AG09309 (cell line): ENCODE measurements around the gene PCDH9.

Experiments
- DNase-seq: peaks from one replicate; pipeline ENCODE4 v3.0.0-alpha.2; 2010; ENCODE audit warnings: low read depth
- H3K4me3 ChIP-seq: 2 replicates; pipeline ENCODE4 v1.5.1; 2011; ENCODE audit warnings: mild to moderate bottlenecking, low read depth, low read length, moderate library complexity; ENCODE audit not compliant: control insufficient read depth
- TF ChIP-seq, protein P1 (sequence below): IDR thresholded peaks from 2 replicates; pipeline ENCODE4 v1.5.1; 2011; ENCODE audit warnings: mild to moderate bottlenecking, low read depth, low read length, inconsistent platforms; ENCODE audit not compliant: insufficient read depth, control insufficient read depth; ENCODE audit errors: missing control alignments

PCDH9 gene

DNA sequence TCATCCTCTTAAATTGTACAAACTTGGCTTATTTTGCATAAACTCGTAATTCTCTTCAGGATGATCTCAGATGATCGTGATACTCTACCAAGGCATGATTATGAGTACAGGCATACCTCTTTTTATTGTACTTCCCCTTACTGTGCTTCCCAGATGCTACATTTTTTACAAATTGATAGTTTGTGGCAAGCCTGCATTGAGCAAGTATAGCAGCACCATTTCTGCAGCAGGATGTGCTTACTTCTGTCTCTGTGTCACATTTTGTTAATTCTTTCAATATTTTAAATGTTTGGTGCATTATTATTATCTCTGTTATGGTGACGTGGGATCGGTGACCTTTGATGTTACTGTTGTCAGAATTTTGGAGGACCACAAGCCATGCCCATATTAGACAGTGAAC is 752.3 kb downstream of the PCDH9 start:
- TF ChIP-seq, protein P1, sequence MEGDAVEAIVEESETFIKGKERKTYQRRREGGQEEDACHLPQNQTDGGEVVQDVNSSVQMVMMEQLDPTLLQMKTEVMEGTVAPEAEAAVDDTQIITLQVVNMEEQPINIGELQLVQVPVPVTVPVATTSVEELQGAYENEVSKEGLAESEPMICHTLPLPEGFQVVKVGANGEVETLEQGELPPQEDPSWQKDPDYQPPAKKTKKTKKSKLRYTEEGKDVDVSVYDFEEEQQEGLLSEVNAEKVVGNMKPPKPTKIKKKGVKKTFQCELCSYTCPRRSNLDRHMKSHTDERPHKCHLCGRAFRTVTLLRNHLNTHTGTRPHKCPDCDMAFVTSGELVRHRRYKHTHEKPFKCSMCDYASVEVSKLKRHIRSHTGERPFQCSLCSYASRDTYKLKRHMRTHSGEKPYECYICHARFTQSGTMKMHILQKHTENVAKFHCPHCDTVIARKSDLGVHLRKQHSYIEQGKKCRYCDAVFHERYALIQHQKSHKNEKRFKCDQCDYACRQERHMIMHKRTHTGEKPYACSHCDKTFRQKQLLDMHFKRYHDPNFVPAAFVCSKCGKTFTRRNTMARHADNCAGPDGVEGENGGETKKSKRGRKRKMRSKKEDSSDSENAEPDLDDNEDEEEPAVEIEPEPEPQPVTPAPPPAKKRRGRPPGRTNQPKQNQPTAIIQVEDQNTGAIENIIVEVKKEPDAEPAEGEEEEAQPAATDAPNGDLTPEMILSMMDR = no peak
- no peak for DNase-seq
- H3K4me3 ChIP-seq = no peak overlapping the region

DNA sequence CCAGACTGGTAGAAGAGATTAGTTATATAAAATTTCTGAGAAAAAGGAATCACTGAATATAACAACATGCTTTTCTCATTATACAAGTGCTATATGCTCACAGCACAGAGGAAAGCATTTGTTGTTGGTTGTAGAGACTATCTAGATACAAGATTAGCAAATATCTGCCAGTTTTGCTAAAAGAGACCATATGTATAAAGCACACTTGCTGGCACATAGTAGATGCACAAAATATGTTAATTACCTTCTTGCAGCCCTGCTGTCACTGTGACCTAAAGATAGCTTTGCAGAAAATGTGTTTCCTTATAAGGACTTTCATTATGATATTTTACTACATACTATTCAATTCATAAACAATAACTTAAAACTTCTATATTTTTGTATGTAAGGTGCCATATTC is 755.1 kb downstream of the PCDH9 start:
- no peak for DNase-seq

DNA sequence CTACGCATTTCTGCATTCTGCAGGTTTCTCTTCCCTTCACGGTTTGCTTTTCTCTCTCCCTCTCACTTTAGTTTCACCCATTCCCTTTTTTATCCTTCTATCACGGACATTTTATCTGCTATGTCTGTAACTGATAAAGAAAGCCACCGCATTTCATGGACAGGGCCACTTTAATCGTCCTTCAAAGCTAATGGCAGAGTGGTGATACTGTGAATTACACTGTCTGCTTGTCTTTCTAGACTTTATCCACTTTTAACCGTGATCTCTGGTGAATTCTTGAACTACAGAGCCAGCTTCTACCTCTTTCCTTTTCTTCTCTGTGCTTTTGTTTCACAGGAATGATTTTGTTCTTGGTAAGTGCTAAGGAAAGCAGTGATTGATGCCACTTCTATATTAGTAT is 760.4 kb downstream of the PCDH9 start:
- TF ChIP-seq, protein P1 = no peak
- DNase-seq = no peak
- H3K4me3 ChIP-seq = no peak overlapping the region

More for the DNA sequence above, 755.1 kb downstream of the PCDH9 start:
- H3K4me3 ChIP-seq = no peak overlapping the region
- TF ChIP-seq, protein P1 = no peak

DNA sequence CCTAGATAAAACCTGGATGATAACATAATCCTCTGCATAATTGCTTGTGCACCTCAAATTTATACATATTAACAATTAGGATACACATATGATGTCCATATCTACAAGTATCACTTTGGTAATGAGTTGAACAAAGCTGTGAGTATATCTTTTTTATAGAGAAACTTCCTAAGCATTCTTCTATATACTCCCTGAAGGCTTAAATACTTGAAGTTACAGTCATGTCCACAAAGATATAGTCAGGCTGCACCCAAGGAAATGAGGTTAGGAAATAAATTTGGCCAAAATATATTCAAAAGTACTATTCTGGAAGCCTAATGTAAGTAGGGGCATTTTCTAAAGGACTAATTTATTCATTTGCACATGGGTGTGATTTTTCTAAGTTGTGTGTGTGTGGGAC is 761.5 kb downstream of the PCDH9 start:
- H3K4me3 ChIP-seq = no peak overlapping the region
- no peak for DNase-seq
- TF ChIP-seq, protein P1 = no peak

DNA sequence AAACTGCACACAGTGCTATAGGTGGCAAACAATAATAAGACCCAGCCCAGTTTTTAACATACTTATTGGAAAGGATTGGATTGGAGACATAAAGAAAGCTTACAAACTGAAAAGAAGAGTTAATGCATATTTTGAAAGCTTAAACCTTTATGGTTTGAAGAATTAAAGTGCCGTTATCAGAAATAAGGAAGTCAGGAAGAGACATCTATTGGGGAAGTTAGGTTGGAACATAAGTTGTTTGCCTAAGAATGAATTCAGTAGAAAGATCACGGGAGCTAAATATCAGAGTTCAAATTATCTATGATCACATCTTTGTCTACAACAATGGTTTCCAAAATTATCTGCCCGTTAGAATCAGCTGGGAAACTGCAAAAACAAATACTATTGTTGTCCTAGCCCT is 767.9 kb downstream of the PCDH9 start:
- TF ChIP-seq, protein P1 = no peak
- no peak for DNase-seq

DNA sequence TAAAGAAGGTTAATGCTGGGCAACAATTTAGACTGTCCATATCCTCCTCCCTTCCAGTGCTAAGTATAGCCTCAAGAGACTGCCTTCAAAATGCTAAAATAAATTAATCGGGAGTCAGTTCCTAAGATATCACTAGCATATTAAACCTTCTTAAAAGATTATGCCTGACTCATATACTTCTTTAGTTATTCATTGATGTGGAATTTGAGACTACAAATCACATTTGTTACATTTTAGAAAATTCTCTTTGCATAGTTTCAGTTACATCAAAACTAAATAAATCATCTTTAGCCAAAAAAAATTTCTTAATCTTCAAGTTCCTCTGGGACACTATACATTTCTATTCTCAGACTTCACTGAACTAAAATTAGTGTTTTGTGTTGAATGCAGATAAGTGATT is 769.1 kb downstream of the PCDH9 start:
- no peak overlapping the region for H3K4me3 ChIP-seq
- DNase-seq = no peak
- TF ChIP-seq, protein P1 = no peak

More for the DNA sequence above, 767.9 kb downstream of the PCDH9 start:
- H3K4me3 ChIP-seq = no peak overlapping the region

DNA sequence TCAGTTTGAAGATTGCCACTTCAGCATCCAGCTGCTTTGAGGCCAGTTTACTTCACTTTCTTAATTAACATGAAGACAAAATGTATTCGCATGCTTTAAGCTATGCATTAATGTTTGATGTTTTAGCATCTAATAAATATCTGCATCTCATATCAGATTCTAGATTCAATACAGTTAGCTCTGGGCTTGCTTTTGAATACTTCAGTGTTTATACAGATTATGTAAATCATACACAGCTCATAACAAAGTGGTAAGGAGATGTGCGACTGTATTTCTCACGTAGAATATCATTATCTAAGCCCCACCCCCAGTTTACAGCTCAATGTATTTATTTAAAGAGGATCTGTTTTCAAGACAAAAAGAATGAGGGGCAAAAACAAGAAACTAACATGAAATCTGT is 770.5 kb downstream of the PCDH9 start:
- DNase-seq = no peak
- no peak overlapping the region for H3K4me3 ChIP-seq
- TF ChIP-seq, protein P1 = no peak
